ENCODE data around the gene AP3S1.
"Not testable (repeated sequence)": the region's sequence is repeated elsewhere in the genome, so short reads cannot be mapped to it uniquely, and the experiment has no call there.

The AP3S1 gene

DNA sequence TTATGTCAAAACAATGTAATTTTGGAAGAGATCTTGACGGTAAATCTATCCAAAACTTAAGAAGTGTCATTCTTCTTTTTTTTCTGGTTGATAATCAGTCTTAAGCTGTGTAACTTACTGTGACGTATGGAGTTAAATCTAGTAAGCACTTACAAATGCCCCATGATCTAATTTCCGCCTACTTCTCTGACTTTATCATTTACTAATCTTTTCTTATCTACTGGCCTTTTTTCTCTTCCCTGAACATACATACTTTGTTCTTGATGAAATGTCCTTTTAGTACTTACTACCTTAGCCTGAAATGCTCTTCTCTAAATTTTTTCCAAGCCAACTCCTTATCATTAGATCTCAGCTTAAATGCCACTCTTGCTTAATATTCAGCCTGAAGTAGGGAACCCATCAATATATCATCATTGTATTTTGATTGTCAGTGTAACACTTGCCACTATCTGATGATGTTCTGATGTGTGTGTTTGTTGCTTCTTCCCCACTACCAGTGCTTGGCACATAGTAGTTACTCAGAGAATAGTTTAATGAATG is 27.6 kb downstream of the AP3S1 start:
- no peak for DNase-seq (ENCODE audit: low read depth in 2 of 2)

- DNase-seq (ENCODE audit: low read depth in 2 of 2), result no peak
Measured at GRCh38 chr5:115872447-115872846, 30.7 kb downstream of the AP3S1 start.

GRCh38 chr5:115873392-115873791 is 31.7 kb downstream of the AP3S1 start:
- no peak for DNase-seq (ENCODE audit: low read depth in 2 of 2)

- no peak for DNase-seq (ENCODE audit: low read depth in 2 of 2)
Measured at GRCh38 chr5:115875447-115875846, 33.7 kb downstream of the AP3S1 start.

DNA sequence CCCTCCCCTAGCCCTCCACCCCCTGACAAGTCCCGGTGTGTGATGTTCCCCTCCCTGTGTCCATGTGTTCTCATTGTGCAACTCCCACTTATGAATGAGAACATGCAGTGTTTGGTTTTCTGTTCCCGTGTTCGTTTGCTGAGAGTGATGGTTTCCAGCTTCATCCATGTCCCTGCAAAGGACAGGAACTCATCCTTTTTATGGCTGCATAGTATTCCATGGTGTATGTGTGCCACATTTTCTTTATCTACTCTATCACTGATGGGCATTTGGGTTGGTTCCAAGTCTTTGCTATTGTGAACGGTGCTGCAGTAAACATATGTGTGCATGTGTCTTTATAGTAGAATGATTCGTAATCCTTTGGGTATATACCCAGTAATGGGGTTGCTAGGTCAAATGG is 35.6 kb downstream of the AP3S1 start:
- not testable (repeated sequence) for DNase-seq (ENCODE audit: low read depth in 2 of 2)

DNA sequence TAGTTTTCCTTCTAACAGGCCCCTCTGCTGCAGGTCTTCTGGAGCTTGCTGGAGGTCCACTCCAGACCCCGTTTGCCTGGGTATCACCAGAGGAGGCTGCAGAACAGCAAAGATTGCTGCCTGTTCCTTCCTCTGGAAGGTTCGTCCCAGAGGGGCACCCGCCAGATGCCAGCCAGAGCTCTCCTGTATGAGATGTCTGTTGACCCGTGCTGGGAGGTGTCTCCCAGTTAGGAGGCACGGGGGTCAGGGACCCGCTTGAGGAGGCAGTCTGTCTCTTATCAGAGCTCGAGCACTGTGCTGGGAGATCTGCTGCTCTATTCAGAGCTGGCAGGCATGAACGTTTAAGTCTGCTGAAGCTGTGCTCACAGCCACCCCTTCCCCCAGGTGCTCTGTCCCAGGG is 40.7 kb downstream of the AP3S1 start:
- not testable (repeated sequence) for DNase-seq (ENCODE audit: low read depth in 2 of 2)

- DNase-seq (ENCODE audit: low read depth in 2 of 2), result no peak
Measured at GRCh38 chr5:115884704-115885103, 43.0 kb downstream of the AP3S1 start.

GRCh38 chr5:115885208-115885607 is 43.5 kb downstream of the AP3S1 start:
- not testable (repeated sequence) for DNase-seq (ENCODE audit: low read depth in 2 of 2)

DNA sequence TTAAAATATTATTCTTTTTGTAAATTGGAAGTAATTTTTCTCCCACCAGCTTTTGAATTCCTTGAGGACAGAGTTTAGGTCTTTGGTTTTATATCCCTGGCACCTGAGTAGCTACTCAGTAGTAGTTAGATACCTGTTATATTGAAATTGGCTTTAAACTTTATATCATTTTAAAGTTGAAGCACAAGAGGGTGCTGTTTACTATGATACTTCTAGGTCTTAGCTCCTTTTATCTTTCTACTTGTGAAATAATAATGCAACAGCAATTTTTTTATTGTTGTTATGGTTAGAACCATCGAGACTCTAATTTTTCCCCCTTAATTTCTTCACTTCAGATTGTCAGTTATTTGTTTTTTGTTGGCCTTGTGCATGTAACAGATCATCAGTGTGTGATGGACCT is 46.3 kb downstream of the AP3S1 start:
- DNase-seq (ENCODE audit: low read depth in 2 of 2), result peak; percentile 5 to 12

DNA sequence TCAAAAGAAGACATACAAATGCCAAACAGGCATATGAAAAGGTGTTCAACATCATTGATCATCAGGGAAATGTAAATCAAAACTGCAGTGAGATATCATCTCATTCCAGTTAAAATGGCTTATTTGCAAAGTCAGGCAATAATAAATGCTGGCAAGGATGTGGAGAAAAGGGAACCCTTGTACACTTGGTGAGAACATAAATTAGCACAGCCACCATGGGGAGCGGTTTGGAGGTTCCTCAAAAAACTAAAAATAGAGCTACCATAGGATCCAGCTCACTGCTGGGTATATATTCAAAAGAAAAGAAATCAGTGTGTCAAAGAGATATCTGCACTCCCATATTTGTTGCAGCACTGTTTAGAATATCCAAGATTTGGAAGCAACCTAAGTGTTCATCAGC is 50.3 kb downstream of the AP3S1 start:
- DNase-seq (ENCODE audit: low read depth in 2 of 2), result no peak

DNA sequence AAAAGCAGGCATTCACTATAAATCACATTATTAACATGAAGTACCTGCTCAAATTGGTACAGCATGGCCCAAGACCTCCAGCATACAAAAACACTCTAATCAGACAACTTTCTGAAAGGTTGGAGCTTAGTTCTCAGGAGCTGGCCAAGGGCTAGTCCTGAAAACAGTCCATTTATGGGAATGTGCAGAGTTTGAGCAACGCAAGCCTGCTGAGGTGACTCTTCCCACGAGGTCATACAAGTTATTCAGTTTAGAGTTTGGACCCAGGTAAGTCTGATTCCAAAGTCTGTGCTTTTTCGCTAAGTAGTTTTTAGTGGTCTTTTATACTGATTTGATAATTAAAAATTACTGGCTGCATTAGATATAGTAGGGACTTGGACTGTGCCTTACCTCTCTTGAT is 52.6 kb downstream of the AP3S1 start:
- no peak for DNase-seq (ENCODE audit: low read depth in 2 of 2)

DNA sequence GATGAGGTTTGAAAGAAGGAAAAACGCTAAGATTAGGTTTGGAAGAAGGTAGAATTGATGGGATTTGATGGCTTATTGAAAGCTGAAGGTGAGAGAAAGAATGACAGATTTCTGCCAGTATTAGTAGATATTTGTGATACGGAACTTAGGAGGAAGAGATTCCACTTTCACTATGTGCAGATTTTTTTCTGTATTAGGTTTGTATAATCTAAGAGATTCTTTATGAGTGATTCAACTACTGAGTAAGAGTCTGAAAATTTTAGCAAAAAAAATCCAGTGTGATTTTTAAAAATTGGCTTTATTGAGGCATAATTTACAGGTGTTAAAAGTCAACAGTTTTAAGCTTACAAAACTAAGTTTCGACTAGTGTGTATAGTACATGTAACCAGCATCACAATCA is 54.1 kb downstream of the AP3S1 start:
- DNase-seq (ENCODE audit: low read depth in 2 of 2), result peak in 1 of 2 experiments; percentile 1

- peak; percentile 2 to 8 for DNase-seq (ENCODE audit: low read depth in 2 of 2)
Measured at GRCh38 chr5:115898656-115899055, 56.9 kb downstream of the AP3S1 start.

- DNase-seq (ENCODE audit: low read depth in 2 of 2), result no peak
Measured at GRCh38 chr5:115907177-115907576, 65.4 kb downstream of the AP3S1 start.

GRCh38 chr5:115913623-115914400 is 72.1 kb downstream of the AP3S1 start:
- not testable (repeated sequence) for DNase-seq (ENCODE audit: low read depth in 2 of 2)

DNA sequence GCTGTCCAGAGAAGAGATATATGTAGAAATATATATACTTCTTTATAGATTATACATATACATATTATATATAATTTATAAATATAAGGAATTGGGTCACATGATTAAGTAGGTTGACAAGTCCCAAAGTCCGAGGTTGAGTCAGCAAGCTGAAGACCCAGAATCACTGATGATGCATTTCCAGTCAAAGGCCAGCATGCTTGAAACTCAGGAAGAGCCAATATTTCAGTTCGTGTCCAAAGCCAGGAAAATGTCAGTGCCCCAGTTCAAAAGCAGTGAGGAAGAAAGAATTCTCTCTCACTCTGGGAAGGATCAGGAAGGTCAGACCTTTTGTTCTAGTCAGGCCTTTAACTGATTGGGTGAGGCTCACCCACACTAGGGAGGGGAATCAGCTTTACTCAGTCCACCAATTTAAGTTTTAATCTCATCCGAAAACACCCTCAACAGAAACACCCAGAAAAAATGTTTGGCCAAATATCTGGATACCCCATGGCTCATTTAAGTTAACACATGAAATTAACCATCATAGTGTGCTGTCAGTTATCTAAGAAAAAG is 78.5 kb downstream of the AP3S1 start:
- DNase-seq (ENCODE audit: low read depth in 2 of 2), result no peak

- not testable (repeated sequence) for DNase-seq (ENCODE audit: low read depth in 2 of 2)
Measured at GRCh38 chr5:115928578-115929407, 87.1 kb downstream of the AP3S1 start.

DNA sequence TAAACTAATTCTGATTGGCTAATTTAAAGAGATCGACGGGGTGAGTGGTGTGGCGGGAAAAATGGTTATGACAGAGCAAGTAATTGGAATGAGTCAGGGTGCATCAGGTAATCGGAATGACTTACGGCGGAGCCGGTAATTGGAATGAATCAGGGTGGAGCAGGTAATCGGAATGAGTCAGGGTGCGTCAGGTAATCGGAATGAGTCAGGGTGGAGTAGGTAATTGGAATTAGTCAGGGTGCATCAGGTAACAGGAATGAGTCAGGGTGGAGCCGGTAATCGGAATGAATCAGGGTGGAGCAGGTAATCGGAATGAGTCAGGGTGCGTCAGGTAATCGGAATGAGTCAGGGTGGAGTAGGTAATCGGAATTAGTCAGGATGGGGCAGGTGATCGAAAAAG is 88.4 kb downstream of the AP3S1 start:
- DNase-seq (ENCODE audit: low read depth in 2 of 2), result not testable (repeated sequence)

- no peak for DNase-seq (ENCODE audit: low read depth in 2 of 2)
Measured at GRCh38 chr5:115930630-115931337, 89.0 kb downstream of the AP3S1 start.

DNA sequence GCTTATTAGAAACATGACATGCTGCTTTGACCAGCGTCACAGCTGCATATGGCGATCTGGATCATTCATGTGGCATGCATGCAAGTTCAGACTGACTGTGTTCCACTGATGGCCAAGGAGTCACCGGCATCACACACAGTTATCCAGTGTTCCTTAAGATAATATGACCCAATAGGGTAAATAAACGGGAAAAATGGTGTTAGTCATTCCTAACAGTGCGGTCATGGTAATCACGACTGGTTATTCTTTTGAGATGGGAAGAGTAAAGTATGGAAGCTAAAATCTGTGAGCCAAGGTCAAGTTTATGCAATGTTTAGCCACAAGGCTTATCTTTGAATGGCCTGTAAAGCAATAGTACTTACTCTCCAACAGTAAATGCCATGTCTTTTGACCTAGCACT is 91.3 kb downstream of the AP3S1 start:
- no peak for DNase-seq (ENCODE audit: low read depth in 2 of 2)

DNA sequence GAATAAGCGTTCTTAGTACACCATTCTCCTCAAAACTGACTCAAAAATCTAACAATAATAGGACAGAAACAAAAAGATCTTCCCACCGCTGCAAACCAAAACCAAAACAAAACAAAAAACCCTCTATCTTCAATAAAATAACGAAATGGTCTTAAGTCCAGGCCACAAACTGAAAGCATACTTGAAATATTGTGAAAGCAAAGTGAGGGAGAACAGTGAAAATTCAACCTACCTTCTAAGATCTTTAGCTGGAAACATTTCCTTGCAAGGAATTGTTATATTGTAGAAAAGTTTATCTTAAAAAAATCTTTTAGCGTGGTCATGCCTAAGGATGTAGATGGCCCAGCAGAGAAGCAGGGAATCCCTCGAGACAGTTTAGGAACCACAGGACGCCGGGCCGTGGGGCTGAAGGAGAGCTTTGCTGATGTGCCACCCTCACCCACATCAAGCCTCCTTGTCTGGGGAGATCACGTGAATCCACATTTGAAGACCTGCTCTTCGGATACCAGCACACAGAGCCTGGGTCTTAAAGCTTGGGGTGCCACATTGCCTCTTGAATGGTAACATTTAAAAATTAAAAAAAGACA is 92.7 kb downstream of the AP3S1 start:
- DNase-seq (ENCODE audit: low read depth in 2 of 2), result no peak
